ENCODE data around the gene SPAG8. TPM values are rescaled to one million over a fixed set of nuclear protein-coding genes. Genes with fewer than 3 reads are reported as not detected.

SPAG8 gene
- total and polyA plus RNA-seq, 2 experiments from 2014 or later, result 0.45 TPM

DNA sequence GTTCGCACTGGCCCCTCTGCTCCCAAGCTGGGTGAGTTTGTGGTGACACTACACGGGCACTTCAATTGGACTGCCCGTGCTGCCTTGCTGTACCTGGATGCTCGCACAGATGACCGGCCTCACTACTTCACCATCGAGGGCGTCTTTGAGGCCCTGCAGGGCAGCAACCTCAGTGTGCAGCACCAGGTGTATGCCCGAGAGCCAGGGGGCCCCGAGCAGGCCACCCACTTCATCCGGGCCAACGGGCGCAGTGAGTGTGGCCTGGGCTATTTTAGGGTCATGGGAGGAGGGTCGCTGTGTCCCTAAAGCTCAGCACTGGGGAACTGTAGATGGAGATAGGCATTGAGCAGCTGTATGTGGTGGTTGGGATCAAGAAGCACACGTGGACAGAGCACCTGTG, 19.2 kb downstream of the SPAG8 start:
- H3K27ac Mint-ChIP-seq, result no peak overlapping the region
- H2AFZ ChIP-seq, result no peak overlapping the region

More for the DNA sequence above, 19.2 kb downstream of the SPAG8 start:
- DNase-seq (ENCODE audit: low spot score), result no peak
- Mint-ChIP-seq H3K4me3 (peak overlapping the region; percentile 43; the same call in 1 of the 3 replicates), H3K36me3 (ENCODE audit: low read depth) (0 out of 3 replicates have a peak, but pooled peaks cover under 1% of the 10 kb centered on the region), H3K27me3 (ENCODE audit: insufficient read depth, low read depth, poor library complexity) (peaks cover 14% of the 10 kb centered on the region), H3K4me1 (peaks cover 23% of the 10 kb centered on the region), H3K9me3 (no peaks in the 10 kb centered on the region)
- Histone ChIP-seq H3F3A (replicated peaks; ENCODE audit: low read depth) (0 out of 2 replicates have a peak, but pooled peaks cover 3% of the 10 kb centered on the region), H3K4me1 (ENCODE audit: insufficient read depth) (peaks cover 15% of the 10 kb centered on the region), H3K36me3 (ENCODE audit: insufficient read depth) (0 out of 2 replicates have a peak, but pooled peaks cover 2% of the 10 kb centered on the region), H3K4me2 (no peak overlapping the region), H3K9me2 (ENCODE audit: insufficient read depth) (no peaks in the 10 kb centered on the region), H4K20me1 (replicated peaks; ENCODE audit: insufficient read depth) (no peaks in the 10 kb centered on the region; the same call in 1 of the 2 replicates), H3K27me3 (ENCODE audit: insufficient read depth) (peaks cover 7% of the 10 kb centered on the region; the same call in 1 of the 2 replicates), H3K27ac (ENCODE audit: low read depth) (no peak overlapping the region), H3K79me2 (replicated peaks; ENCODE audit: insufficient read depth) (no peaks in the 10 kb centered on the region), H3K4me3 (no peak overlapping the region)
- ATAC-seq, result no peak
- TF ChIP-seq JUNB (IDR thresholded peaks at IDR 0.05; ENCODE audit: unreplicated experiment), result no peak
- no peak for TF ChIP-seq EZH2 (IDR thresholded peaks at IDR 0.05; ENCODE audit: low read depth, unreplicated experiment)
- TF ChIP-seq EZH2phosphoT487 (IDR thresholded peaks at IDR 0.05; ENCODE audit: unreplicated experiment), result no peak
- TF ChIP-seq POLR2AphosphoS5 (IDR thresholded peaks at IDR 0.05; ENCODE audit: low read depth), result no peak
- TF ChIP-seq ZNF114 (CRISPR knock-in tag; IDR thresholded peaks at IDR 0.05), result no peak
- TF ChIP-seq NANOG (IDR thresholded peaks at IDR 0.05; ENCODE audit: borderline replicate concordance), result no peak
- TF ChIP-seq REST (IDR thresholded peaks at IDR 0.05; ENCODE audit: unreplicated experiment), result no peak
- no peak for TF ChIP-seq CTCF (conservative IDR thresholded peaks at IDR 0.05; ENCODE audit: low read depth in 2 of 2)
- no peak for TF ChIP-seq STAT1 (IDR thresholded peaks at IDR 0.05; ENCODE audit: unreplicated experiment)
- TF ChIP-seq ZNF331 (CRISPR knock-in tag; IDR thresholded peaks at IDR 0.05; ENCODE audit: low read depth), result no peak
- TF ChIP-seq CREB1 (CRISPR knock-in tag; IDR thresholded peaks at IDR 0.05; ENCODE audit: low read depth), result no peak
- TF ChIP-seq ZNF462 (CRISPR knock-in tag; IDR thresholded peaks at IDR 0.05), result no peak
- TF ChIP-seq ETS1 (IDR thresholded peaks at IDR 0.05), result no peak

Data from GM23338 (cell line).